Fibroblast of the aortic adventitia (primary cell): ENCODE results near the gene NPY. TPM values are rescaled to one million over a fixed set of nuclear protein-coding genes. Genes with fewer than 3 reads are reported as not detected.

Source experiments
- DNase-seq: peaks from one replicate; pipeline ENCODE4 v3.0.0-alpha.2; 2010; ENCODE audit warnings: low read depth
- H3K4me3 ChIP-seq: 2 replicates; pipeline ENCODE4 v1.5.1; 2011; ENCODE audit warnings: low read depth, mild to moderate bottlenecking, control low read depth, low read length, moderate library complexity
- total RNA-seq: library from RNA; depleted of rRNA; stranded (reverse); fragments of >200 nt; gene quantifications from 2 replicates; pipeline ENCODE4 v1.2.3, GENCODE V29; 2012; ENCODE audit warnings: low replicate concordance
- TF ChIP-seq, protein P1 (sequence below): IDR thresholded peaks from 2 replicates; pipeline ENCODE4 v1.5.1; 2011; ENCODE audit warnings: mild to moderate bottlenecking, low read length, control low read depth, inconsistent platforms; ENCODE audit not compliant: insufficient read depth

NPY gene
- total RNA-seq, 1 donor = not detected

DNA sequence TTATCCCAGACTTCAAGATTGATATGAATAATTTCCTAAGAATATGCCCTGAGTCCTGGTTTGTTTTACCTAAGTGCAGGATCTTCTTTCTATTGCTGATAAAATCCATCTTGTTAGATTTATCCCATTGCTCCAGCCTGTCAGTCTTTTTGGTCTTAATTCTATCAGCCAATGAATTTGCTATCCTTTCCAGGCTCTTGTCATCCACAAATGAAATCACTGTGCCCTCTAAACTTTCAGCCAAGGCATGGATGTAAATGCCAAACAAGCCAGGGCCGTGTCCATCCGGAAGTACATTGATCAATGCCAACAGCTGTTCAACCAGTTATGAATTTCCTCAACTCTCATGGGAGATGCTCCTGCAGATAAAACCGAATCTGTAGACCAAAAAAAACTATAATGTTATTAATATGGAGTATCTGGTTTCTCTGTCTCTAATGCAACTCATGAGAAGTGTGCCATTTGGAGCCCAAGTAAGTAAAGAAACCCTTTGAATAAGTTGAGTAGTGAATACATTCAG is 40.0 kb downstream of the NPY start:
- TF ChIP-seq, protein P1, sequence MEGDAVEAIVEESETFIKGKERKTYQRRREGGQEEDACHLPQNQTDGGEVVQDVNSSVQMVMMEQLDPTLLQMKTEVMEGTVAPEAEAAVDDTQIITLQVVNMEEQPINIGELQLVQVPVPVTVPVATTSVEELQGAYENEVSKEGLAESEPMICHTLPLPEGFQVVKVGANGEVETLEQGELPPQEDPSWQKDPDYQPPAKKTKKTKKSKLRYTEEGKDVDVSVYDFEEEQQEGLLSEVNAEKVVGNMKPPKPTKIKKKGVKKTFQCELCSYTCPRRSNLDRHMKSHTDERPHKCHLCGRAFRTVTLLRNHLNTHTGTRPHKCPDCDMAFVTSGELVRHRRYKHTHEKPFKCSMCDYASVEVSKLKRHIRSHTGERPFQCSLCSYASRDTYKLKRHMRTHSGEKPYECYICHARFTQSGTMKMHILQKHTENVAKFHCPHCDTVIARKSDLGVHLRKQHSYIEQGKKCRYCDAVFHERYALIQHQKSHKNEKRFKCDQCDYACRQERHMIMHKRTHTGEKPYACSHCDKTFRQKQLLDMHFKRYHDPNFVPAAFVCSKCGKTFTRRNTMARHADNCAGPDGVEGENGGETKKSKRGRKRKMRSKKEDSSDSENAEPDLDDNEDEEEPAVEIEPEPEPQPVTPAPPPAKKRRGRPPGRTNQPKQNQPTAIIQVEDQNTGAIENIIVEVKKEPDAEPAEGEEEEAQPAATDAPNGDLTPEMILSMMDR = no peak
- H3K4me3 ChIP-seq = no peak overlapping the region
- DNase-seq = no peak

DNA sequence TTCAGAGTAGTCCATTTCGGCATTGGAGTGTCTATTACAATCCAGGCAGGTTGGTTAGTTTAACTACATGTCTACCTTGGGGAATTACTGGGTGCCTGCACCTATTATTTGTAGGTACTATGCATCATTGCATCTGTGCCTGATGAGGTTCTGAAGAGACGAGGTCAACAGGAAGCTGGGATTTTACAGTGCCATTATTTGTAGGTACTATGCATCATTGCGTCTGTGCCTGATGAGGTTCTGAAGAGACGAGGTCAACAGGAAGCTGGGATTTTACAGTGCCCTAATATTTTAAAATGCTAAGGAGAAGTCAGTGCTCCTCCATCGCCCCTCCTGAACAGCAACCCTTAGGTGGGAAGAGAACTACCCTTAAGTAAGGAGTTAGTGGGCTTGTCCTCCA is 41.7 kb downstream of the NPY start:
- DNase-seq = no peak
- H3K4me3 ChIP-seq = no peak overlapping the region
- TF ChIP-seq, protein P1 = no peak

DNA sequence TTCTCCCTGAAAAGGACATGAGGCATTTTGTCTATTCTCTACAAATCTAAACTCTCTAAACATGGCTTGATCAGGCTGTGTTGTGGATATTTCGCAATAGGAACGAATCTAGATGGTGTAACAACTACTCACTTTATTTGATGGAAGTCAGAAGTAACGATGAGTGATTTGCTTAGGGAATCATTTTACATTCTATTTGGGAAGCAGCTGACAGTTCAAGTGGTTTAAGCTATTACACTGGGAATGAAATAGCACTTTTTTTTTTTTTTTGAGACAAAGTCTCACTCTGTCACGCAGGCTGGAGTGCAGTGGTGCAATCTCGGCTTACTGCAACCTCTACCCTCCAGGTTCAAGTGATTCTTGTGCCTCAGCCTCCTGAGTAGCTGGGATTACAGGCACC is 44.1 kb downstream of the NPY start:
- no peak overlapping the region for H3K4me3 ChIP-seq
- TF ChIP-seq, protein P1 = no peak
- DNase-seq = no peak

DNA sequence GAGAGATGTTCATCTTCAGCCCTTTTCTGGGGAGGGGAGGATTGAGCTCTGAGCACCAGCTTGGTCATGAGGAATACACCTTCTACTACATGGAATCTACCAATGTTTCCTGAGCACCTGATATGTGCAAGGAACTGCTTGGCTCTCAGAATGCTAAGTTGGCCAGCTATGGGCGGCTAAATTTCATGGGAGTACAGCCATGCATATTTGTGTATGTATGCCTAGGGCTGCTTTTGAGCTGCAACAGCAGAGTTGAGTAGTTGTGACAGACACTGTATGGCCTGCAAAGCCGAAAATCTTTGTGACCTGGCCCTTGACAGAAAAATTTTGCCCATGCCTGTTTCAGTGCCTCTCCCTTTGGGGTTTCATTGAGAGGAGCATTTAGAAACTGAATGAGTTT is 44.9 kb downstream of the NPY start:
- no peak overlapping the region for H3K4me3 ChIP-seq
- TF ChIP-seq, protein P1 = no peak
- DNase-seq = no peak

DNA sequence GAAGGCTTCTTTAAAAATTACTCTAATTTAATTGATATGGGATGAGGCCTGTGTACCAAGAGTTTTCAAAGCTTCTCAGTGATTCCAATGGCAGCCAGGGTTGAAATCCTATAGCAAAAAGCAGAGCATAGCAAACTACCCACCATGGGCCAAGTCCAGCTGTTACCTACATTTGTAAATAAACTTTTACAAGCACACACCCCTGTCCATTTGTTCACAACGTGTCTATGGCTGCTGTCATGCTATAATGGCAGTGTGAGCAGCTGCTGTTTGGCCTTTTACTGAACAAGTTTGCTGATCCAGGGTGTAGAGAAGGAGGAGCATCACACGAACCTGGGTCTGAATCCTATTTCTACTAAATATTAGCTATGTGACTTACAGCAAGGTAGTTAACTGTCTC is 50.0 kb downstream of the NPY start:
- TF ChIP-seq, protein P1 = no peak
- H3K4me3 ChIP-seq = no peak overlapping the region
- no peak for DNase-seq

DNA sequence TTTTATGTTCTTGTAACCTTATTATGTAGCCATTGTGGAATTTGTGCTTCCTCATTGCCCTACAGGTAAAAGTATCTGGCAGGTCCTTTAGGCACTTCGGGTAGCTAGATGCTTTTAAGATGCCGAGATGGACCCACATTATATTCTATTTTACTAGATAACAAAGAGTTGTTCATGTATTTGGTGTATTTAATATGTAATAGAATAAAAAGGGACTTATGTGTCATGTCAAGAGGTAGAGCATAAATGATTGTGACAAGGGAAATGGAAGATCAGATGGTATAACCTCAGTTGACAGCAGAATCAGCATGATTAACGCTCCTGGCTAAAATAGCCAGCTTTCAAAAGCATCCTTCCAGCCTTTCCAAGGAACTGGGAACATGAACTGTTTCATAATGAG is 50.6 kb downstream of the NPY start:
- no peak overlapping the region for H3K4me3 ChIP-seq
- TF ChIP-seq, protein P1 = no peak
- no peak for DNase-seq

DNA sequence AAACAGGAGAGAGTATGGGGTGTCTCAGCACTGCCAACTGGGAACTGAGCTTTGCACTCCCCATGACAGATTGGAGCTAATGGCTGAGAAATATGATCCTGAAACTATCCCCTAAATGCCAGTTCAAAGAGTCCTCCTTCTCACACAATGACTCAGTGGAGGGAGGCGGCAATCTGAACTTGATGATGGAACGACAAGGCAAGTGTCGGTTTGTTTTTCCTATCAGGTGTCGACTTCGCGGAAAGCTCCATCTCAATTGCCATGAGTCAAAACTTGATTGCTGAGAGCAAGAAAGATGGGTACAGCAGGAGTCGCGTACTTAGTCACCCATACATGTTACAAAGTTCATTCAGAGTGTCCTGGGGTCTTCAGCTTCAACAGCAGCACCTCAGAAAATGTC is 52.5 kb downstream of the NPY start:
- TF ChIP-seq, protein P1 = no peak
- H3K4me3 ChIP-seq = no peak overlapping the region
- no peak for DNase-seq
